ENCODE results near the gene PPM1B.

GRCh38 chr2:44200759-44201158, 32.1 kb downstream of the PPM1B start:
- TF ChIP-seq CTCF (IDR thresholded peaks at IDR 0.05; ENCODE audit: extremely low read depth in 1 of 2, insufficient read depth in 1 of 2, low read depth in 1 of 2, low read length in 2 of 2) (no peak), POLR2A (IDR thresholded peaks at IDR 0.05; ENCODE audit: low read depth, low read length) (no peak), MAX (IDR thresholded peaks at IDR 0.05; ENCODE audit: insufficient read depth, insufficient read length) (no peak), POLR2AphosphoS5 (IDR thresholded peaks at IDR 0.05; ENCODE audit: insufficient read depth, low read depth, low read length) (no peak), JUN (IDR thresholded peaks at IDR 0.05; ENCODE audit: borderline replicate concordance, insufficient read depth, insufficient read length, low read depth) (no peak), FOS (IDR thresholded peaks at IDR 0.05; ENCODE audit: borderline replicate concordance, insufficient read depth, low read length) (no peak), EZH2 (IDR thresholded peaks at IDR 0.05; ENCODE audit: borderline replicate concordance, low read depth, low read length, severe bottlenecking) (no peak), GATA2 (IDR thresholded peaks at IDR 0.05; ENCODE audit: insufficient read depth, insufficient read length, low read depth, low read length) (no peak), MYC (IDR thresholded peaks at IDR 0.05; ENCODE audit: low read depth, low read length) (no peak)

All from endothelial cell of umbilical vein (primary cell).